HepG2 (cell line): ENCODE results near the gene OSTF1. TPM values are rescaled to one million over a fixed set of nuclear protein-coding genes. Genes with fewer than 3 reads are reported as not detected.

ENCODE experiments used
- GABPA ChIP-seq, 2 experiments: IDR thresholded peaks; 2 replicates each; pipeline ENCODE4 v1.6.1; 2011 to 2016; ENCODE audit warnings: low read depth in 2 of 2, low read length in 1 of 2, missing biosample characterization in 1 of 2, missing genetic modification characterization in 1 of 2
- GABPB1 ChIP-seq: IDR thresholded peaks from 2 replicates; pipeline ENCODE4 v1.6.1; 2016; ENCODE audit warnings: mild to moderate bottlenecking, missing genetic modification reagents, moderate library complexity, missing compliant biosample characterization
- HES4 ChIP-seq: sonication (generic); formaldehyde crosslinking; IDR thresholded peaks from 2 replicates; pipeline ENCODE4 v1.9.0; 2021; ENCODE audit warnings: mild to moderate bottlenecking, missing genetic modification reagents, borderline replicate concordance
- KAT7 ChIP-seq: IDR thresholded peaks from 2 replicates; pipeline ENCODE4 v1.6.1; 2018; ENCODE audit warnings: borderline replicate concordance, missing compliant biosample characterization
- KLF11 ChIP-seq: IDR thresholded peaks from 2 replicates; pipeline ENCODE4 v1.6.1; 2016; ENCODE audit warnings: missing compliant biosample characterization
- MED8 ChIP-seq: sonication (generic); formaldehyde crosslinking; IDR thresholded peaks from 2 replicates; pipeline ENCODE4 v1.8.1; 2023; ENCODE audit warnings: mild to moderate bottlenecking, missing genetic modification reagents; ENCODE audit not compliant: insufficient replicate concordance
- MEF2D ChIP-seq: sonication (generic); formaldehyde crosslinking; IDR thresholded peaks from 2 replicates; pipeline ENCODE4 v1.5.1; 2020; ENCODE audit warnings: mild to moderate bottlenecking, missing genetic modification reagents
- NFIB ChIP-seq: sonication (generic); formaldehyde crosslinking; IDR thresholded peaks from 2 replicates; pipeline ENCODE4 v1.9.0; 2021; ENCODE audit warnings: missing genetic modification reagents, mild to moderate bottlenecking, borderline replicate concordance
- RFX5 ChIP-seq: IDR thresholded peaks from 2 replicates; pipeline ENCODE4 v1.6.1; 2011; ENCODE audit warnings: low read depth, low read length, improper control_type of control experiment
- SALL2 ChIP-seq: sonication (generic); formaldehyde crosslinking; IDR thresholded peaks from 2 replicates; pipeline ENCODE4 v1.8.1; 2023; ENCODE audit warnings: mild to moderate bottlenecking, missing genetic modification reagents, inconsistent platforms
- SMAD1 ChIP-seq: sonication (generic); formaldehyde crosslinking; IDR thresholded peaks from 2 replicates; pipeline ENCODE4 v1.4.0; 2020; ENCODE audit warnings: missing genetic modification reagents, low read depth, mild to moderate bottlenecking, borderline replicate concordance
- SRSF4 ChIP-seq: fragments of 200-400 bp; formaldehyde crosslinking; IDR thresholded peaks from one replicate; pipeline ENCODE4 v1.6.1; 2018; ENCODE audit warnings: mild to moderate bottlenecking, low read depth, low read length, moderate library complexity; ENCODE audit not compliant: poor library complexity, severe bottlenecking
- STAT5B ChIP-seq: sonication (generic); formaldehyde crosslinking; IDR thresholded peaks from 2 replicates; pipeline ENCODE4 v1.4.0; 2020; ENCODE audit warnings: missing genetic modification reagents
- TCF12 ChIP-seq, 2 experiments: fragments of 450-650 bp in 1 of 2; sonication (generic) in 1 of 2; formaldehyde crosslinking in 1 of 2; IDR thresholded peaks; 2 replicates each; pipeline versions ENCODE4 v1.6.1 to v1.8.0; 2017 to 2022; ENCODE audit warnings: antibody characterized with exemption in 1 of 2, mild to moderate bottlenecking in 1 of 2, missing genetic modification reagents in 1 of 2, moderate library complexity in 1 of 2
- ZNF138 ChIP-seq: sonication (generic); formaldehyde crosslinking; IDR thresholded peaks from 2 replicates; pipeline ENCODE4 v1.5.0; 2020; ENCODE audit warnings: mild to moderate bottlenecking, low read depth, missing genetic modification reagents
- ZNF230 ChIP-seq: sonication (generic); formaldehyde crosslinking; IDR thresholded peaks from 2 replicates; pipeline ENCODE4 v1.4.0; 2020; ENCODE audit warnings: mild to moderate bottlenecking, missing genetic modification reagents
- ZNF354B ChIP-seq: sonication (generic); formaldehyde crosslinking; IDR thresholded peaks from 2 replicates; pipeline ENCODE4 v1.8.0; 2022; ENCODE audit warnings: mild to moderate bottlenecking, missing genetic modification reagents
- ZNF468 ChIP-seq: sonication (generic); formaldehyde crosslinking; IDR thresholded peaks from 2 replicates; pipeline ENCODE4 v1.8.0; 2022; ENCODE audit warnings: mild to moderate bottlenecking, moderate library complexity, missing genetic modification reagents
- ZNF563 ChIP-seq: sonication (generic); formaldehyde crosslinking; IDR thresholded peaks from 2 replicates; pipeline ENCODE4 v1.8.0; 2022; ENCODE audit warnings: mild to moderate bottlenecking, moderate library complexity, missing genetic modification reagents
- ZNF598 ChIP-seq: sonication (generic); formaldehyde crosslinking; IDR thresholded peaks from 2 replicates; pipeline ENCODE4 v1.5.1; 2020; ENCODE audit warnings: mild to moderate bottlenecking, missing genetic modification reagents, borderline replicate concordance
- ZSCAN29 ChIP-seq: sonication (generic); formaldehyde crosslinking; conservative IDR thresholded peaks from 2 replicates; pipeline ENCODE4 v1.4.0; 2020; ENCODE audit warnings: mild to moderate bottlenecking, missing genetic modification reagents
- polyA plus RNA-seq, 8 experiments: library from polyadenylated mRNA; depleted of rRNA in 3 of 8; stranded (reverse) in 7 of 8; unstranded in 1 of 8; fragments of >200 nt; fragmentation: Illumina TruSeq in 4 of 8; extraction: Trizol in 4 of 8; gene quantifications; 2 replicates each; pipeline versions ENCODE4 v1.2.1 to v1.2.3, GENCODE V29; 2011 to 2016; ENCODE audit warnings: low read depth in 4 of 8, missing spikeins in 1 of 8, mixed read lengths in 1 of 8; ENCODE audit not compliant: insufficient read depth in 1 of 8
- total RNA-seq, 5 experiments: library from RNA; depleted of rRNA; stranded (reverse); fragments of >200 nt; fragmentation: Illumina TruSeq; extraction: Trizol; gene quantifications; 2 replicates each; pipeline ENCODE4 v1.2.3, GENCODE V29; 2016; ENCODE audit warnings: low read depth in 1 of 5
- TF ChIP-seq, protein P1 (sequence below): sonication (generic); formaldehyde crosslinking; IDR thresholded peaks from 2 replicates; pipeline ENCODE4 v1.5.1; 2020; ENCODE audit warnings: missing genetic modification reagents, mild to moderate bottlenecking, borderline replicate concordance
- TF ChIP-seq, protein P2 (sequence below): IDR thresholded peaks from 2 replicates; pipeline ENCODE4 v1.6.1; 2016; ENCODE audit warnings: missing compliant biosample characterization, missing genetic modification reagents, borderline replicate concordance
- TF ChIP-seq, protein P3 (sequence below): sonication (generic); IDR thresholded peaks from 2 replicates; pipeline ENCODE4 v1.6.1; 2016; ENCODE audit warnings: low read depth, borderline replicate concordance
- TF ChIP-seq, protein P4 (sequence below): sonication (generic); formaldehyde crosslinking; IDR thresholded peaks from 2 replicates; pipeline ENCODE4 v1.4.0; 2020; ENCODE audit warnings: missing genetic modification reagents

The OSTF1 gene
- total and polyA plus RNA-seq, 2 of the 13 experiments (the other 11 are each of a cell fraction or from before 2014, with no cell fraction given): 16.8 to 39.0 TPM

DNA sequence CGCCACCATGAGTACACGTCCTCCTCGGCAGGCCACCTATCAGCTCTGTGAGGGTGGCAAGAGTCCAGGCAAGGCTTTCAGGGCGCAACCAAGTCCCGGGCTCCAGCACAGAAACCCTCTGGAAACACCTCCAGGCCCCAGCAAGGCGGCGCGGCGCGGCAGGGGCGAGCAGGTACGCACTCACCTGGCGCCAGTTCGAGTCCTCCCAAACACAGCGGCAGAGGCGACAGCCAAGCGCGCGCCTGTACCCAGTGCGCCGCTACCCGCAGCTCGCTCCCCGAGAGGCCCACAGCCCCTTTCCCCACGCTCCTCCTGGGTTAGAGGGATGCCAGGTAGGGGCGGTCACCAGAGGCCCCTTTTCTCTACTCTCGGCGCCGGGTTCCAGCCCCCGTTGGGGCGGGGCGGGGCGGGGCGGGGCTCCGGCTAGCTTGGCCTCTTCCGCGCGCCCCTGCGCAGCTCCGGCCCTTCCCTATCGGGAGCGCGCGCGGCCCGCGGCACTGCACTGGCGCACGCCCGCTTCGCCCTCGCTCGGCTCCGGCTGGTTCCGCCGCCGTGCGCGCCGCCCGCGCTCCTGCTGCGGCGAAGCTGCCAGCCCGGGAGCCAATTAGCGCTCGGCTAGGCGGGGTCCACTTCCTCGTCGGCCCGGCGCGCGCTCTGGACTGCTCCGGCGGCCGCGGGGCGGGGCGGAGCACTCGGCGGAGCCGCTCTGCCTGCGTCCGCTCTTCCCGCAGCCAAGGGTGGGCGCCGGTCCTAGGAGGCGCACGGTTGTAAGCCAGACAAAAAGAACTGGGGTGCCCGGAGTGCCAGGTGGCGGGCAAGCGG is at the start of gene OSTF1, which contains the start of gene NMRK1 (continued):
- TF ChIP-seq HES4 (CRISPR knock-in tag): no peak
- no peak for TF ChIP-seq ZNF138 (CRISPR knock-in tag)
- no peak for TF ChIP-seq ZNF598 (CRISPR knock-in tag)
- no peak for TF ChIP-seq MEF2D
- TF ChIP-seq ZNF230 (CRISPR knock-in tag): no peak
- TF ChIP-seq MED8 (CRISPR knock-in tag): no peak
- TF ChIP-seq, protein P1, sequence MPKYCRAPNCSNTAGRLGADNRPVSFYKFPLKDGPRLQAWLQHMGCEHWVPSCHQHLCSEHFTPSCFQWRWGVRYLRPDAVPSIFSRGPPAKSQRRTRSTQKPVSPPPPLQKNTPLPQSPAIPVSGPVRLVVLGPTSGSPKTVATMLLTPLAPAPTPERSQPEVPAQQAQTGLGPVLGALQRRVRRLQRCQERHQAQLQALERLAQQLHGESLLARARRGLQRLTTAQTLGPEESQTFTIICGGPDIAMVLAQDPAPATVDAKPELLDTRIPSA (CRISPR knock-in tag): no peak
- 0 out of 2 replicates have a peak, but pooled peaks have one; percentile 32 for TF ChIP-seq ZNF468
- TF ChIP-seq, protein P2, sequence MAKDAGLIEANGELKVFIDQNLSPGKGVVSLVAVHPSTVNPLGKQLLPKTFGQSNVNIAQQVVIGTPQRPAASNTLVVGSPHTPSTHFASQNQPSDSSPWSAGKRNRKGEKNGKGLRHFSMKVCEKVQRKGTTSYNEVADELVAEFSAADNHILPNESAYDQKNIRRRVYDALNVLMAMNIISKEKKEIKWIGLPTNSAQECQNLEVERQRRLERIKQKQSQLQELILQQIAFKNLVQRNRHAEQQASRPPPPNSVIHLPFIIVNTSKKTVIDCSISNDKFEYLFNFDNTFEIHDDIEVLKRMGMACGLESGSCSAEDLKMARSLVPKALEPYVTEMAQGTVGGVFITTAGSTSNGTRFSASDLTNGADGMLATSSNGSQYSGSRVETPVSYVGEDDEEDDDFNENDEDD (CRISPR knock-in tag): peak; percentile 19; the same call in 1 of the 2 replicates
- TF ChIP-seq KLF11 (CRISPR knock-in tag): no peak
- no peak for TF ChIP-seq STAT5B (CRISPR knock-in tag)
- TF ChIP-seq SMAD1 (CRISPR knock-in tag): 0 out of 2 replicates have a peak, but pooled peaks have one; percentile 58
- TF ChIP-seq RFX5: peak; percentile 34; the same call in 1 of the 2 replicates
- no peak for TF ChIP-seq GABPA (IDR thresholded peaks at IDR 0.05; ENCODE audit: low read depth, low read length)
- TF ChIP-seq GABPA (CRISPR knock-in tag; IDR thresholded peaks at IDR 0.05; ENCODE audit: low read depth): no peak
- peak; percentile 65 for TF ChIP-seq GABPB1
- TF ChIP-seq ZSCAN29: no peak
- TF ChIP-seq, protein P3, sequence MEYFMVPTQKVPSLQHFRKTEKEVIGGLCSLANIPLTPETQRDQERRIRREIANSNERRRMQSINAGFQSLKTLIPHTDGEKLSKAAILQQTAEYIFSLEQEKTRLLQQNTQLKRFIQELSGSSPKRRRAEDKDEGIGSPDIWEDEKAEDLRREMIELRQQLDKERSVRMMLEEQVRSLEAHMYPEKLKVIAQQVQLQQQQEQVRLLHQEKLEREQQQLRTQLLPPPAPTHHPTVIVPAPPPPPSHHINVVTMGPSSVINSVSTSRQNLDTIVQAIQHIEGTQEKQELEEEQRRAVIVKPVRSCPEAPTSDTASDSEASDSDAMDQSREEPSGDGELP: no peak
- no peak for TF ChIP-seq ZNF354B (CRISPR knock-in tag)
- 0 out of 2 replicates have a peak, but pooled peaks have one; percentile 28 for TF ChIP-seq SALL2 (CRISPR knock-in tag)
- peak; percentile 27; the same call in 1 of the 2 replicates for TF ChIP-seq ZNF563 (CRISPR knock-in tag)
- TF ChIP-seq NFIB (CRISPR knock-in tag): no peak
- TF ChIP-seq, protein P4, sequence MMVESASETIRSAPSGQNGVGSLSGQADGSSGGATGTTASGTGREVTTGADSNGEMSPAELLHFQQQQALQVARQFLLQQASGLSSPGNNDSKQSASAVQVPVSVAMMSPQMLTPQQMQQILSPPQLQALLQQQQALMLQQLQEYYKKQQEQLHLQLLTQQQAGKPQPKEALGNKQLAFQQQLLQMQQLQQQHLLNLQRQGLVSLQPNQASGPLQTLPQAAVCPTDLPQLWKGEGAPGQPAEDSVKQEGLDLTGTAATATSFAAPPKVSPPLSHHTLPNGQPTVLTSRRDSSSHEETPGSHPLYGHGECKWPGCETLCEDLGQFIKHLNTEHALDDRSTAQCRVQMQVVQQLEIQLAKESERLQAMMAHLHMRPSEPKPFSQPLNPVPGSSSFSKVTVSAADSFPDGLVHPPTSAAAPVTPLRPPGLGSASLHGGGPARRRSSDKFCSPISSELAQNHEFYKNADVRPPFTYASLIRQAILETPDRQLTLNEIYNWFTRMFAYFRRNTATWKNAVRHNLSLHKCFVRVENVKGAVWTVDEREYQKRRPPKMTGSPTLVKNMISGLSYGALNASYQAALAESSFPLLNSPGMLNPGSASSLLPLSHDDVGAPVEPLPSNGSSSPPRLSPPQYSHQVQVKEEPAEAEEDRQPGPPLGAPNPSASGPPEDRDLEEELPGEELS (CRISPR knock-in tag): no peak
- TF ChIP-seq KAT7: 0 out of 2 replicates have a peak, but pooled peaks have one; percentile 24
- TF ChIP-seq TCF12 (IDR thresholded peaks at IDR 0.05): no peak
- TF ChIP-seq TCF12 (CRISPR knock-in tag; IDR thresholded peaks at IDR 0.05): 0 out of 2 replicates have a peak, but pooled peaks have one; percentile 39
- TF ChIP-seq SRSF4: no peak
